Muscle layer of duodenum (tissue), 2 donors: Measurements from ENCODE around the gene WDPCP.

Source experiments
- H3K27ac ChIP-seq: one replicate; pipeline ENCODE4 v1.7.0; 2013; ENCODE audit warnings: mild to moderate bottlenecking, low read length
- H3K27me3 ChIP-seq: one replicate; pipeline ENCODE4 v1.7.0; 2013; ENCODE audit warnings: low read depth, mild to moderate bottlenecking, control low read depth, low read length
- H3K36me3 ChIP-seq, 2 donors: one replicate each; pipeline ENCODE4 v1.7.0; 2013; ENCODE audit warnings: low read length in 2 of 2, control low read depth in 1 of 2, mild to moderate bottlenecking in 1 of 2; ENCODE audit not compliant: insufficient read depth in 2 of 2, control insufficient read depth in 1 of 2
- H3K4me1 ChIP-seq, 2 donors: one replicate each; pipeline ENCODE4 v1.7.0; 2013; ENCODE audit warnings: low read length in 2 of 2, mild to moderate bottlenecking in 2 of 2, control low read depth in 1 of 2, moderate library complexity in 1 of 2; ENCODE audit not compliant: insufficient read depth in 2 of 2, control insufficient read depth in 1 of 2
- H3K4me3 ChIP-seq, 2 donors: one replicate each; pipeline ENCODE4 v1.7.0; 2013; ENCODE audit warnings: low read length in 2 of 2, low read depth in 1 of 2, mild to moderate bottlenecking in 1 of 2
- H3K9me3 ChIP-seq, 2 donors: one replicate each; pipeline ENCODE4 v1.7.0; 2013; ENCODE audit warnings: low read length in 2 of 2, control low read depth in 1 of 2, mild to moderate bottlenecking in 1 of 2; ENCODE audit not compliant: control insufficient read depth in 1 of 2
- donor health status: healthy.

Gene WDPCP

GRCh38 chr2:63131196-63131595, 457.1 kb downstream of the WDPCP start:
- no peak overlapping the region for H3K27ac ChIP-seq
- no peaks in the 10 kb centered on the region for H3K27me3 ChIP-seq
- H3K4me3 ChIP-seq, result no peak overlapping the region
- peaks cover 0 to 17% of the 10 kb centered on the region in 2 donors for H3K9me3 ChIP-seq
- peaks cover 0 to 9% of the 10 kb centered on the region in 2 donors for H3K36me3 ChIP-seq
- no peaks in the 10 kb centered on the region for H3K4me1 ChIP-seq

- Histone ChIP-seq H3K27ac (no peak overlapping the region), H3K9me3 (peaks cover 0 to 4% of the 10 kb centered on the region in 2 donors), H3K4me3 (no peak overlapping the region), H3K36me3 (no peaks in the 10 kb centered on the region), H3K4me1 (no peaks in the 10 kb centered on the region), H3K27me3 (no peaks in the 10 kb centered on the region)
Measured at GRCh38 chr2:63127594-63127993, 460.7 kb downstream of the WDPCP start.

GRCh38 chr2:63124850-63125249, 463.4 kb downstream of the WDPCP start:
- H3K9me3 ChIP-seq, result peaks cover 0 to 7% of the 10 kb centered on the region in 2 donors
- H3K27ac ChIP-seq, result no peak overlapping the region
- H3K4me1 ChIP-seq, result no peaks in the 10 kb centered on the region
- H3K27me3 ChIP-seq, result no peaks in the 10 kb centered on the region
- H3K36me3 ChIP-seq, result peaks cover 0 to 10% of the 10 kb centered on the region in 2 donors
- H3K4me3 ChIP-seq, result no peak overlapping the region

- peaks cover 0 to 4% of the 10 kb centered on the region in 2 donors for H3K9me3 ChIP-seq
- no peak overlapping the region for H3K4me3 ChIP-seq
- H3K36me3 ChIP-seq, result peaks cover 0 to 11% of the 10 kb centered on the region in 2 donors
- H3K4me1 ChIP-seq, result no peaks in the 10 kb centered on the region
- H3K27me3 ChIP-seq, result no peaks in the 10 kb centered on the region
- no peak overlapping the region for H3K27ac ChIP-seq
Measured at GRCh38 chr2:63124218-63124617, 464.1 kb downstream of the WDPCP start.

GRCh38 chr2:63122921-63123320, 465.4 kb downstream of the WDPCP start:
- Histone ChIP-seq H3K4me3 (no peak overlapping the region), H3K27me3 (no peaks in the 10 kb centered on the region), H3K36me3 (peaks cover 0 to 16% of the 10 kb centered on the region in 2 donors), H3K9me3 (peaks cover 0 to 3% of the 10 kb centered on the region in 2 donors), H3K27ac (no peak overlapping the region), H3K4me1 (no peaks in the 10 kb centered on the region)

GRCh38 chr2:63121055-63121834, 467.0 kb downstream of the WDPCP start:
- H3K4me1 ChIP-seq, result no peaks in the 10 kb centered on the region
- no peak overlapping the region for H3K4me3 ChIP-seq
- H3K27me3 ChIP-seq, result no peaks in the 10 kb centered on the region
- peaks cover 0 to 3% of the 10 kb centered on the region in 2 donors for H3K9me3 ChIP-seq
- H3K36me3 ChIP-seq, result peaks cover 0 to 16% of the 10 kb centered on the region in 2 donors
- H3K27ac ChIP-seq, result no peak overlapping the region

GRCh38 chr2:63118821-63119220, 469.5 kb downstream of the WDPCP start:
- Histone ChIP-seq H3K4me3 (no peak overlapping the region), H3K9me3 (peaks cover 0 to 8% of the 10 kb centered on the region in 2 donors), H3K27me3 (no peaks in the 10 kb centered on the region), H3K4me1 (no peaks in the 10 kb centered on the region), H3K36me3 (peaks cover 0 to 16% of the 10 kb centered on the region in 2 donors), H3K27ac (no peak overlapping the region)

GRCh38 chr2:63104482-63104881, 483.8 kb downstream of the WDPCP start:
- Histone ChIP-seq H3K27me3 (no peaks in the 10 kb centered on the region), H3K27ac (no peak overlapping the region), H3K4me3 (no peak overlapping the region), H3K4me1 (no peaks in the 10 kb centered on the region), H3K36me3 (no peaks in the 10 kb centered on the region), H3K9me3 (peaks cover 16 to 18% of the 10 kb centered on the region in 2 donors)

- Histone ChIP-seq H3K9me3 (peaks cover 16% of the 10 kb centered on the region in 2 donors), H3K4me1 (no peaks in the 10 kb centered on the region), H3K36me3 (no peaks in the 10 kb centered on the region), H3K27me3 (no peaks in the 10 kb centered on the region), H3K27ac (no peak overlapping the region), H3K4me3 (no peak overlapping the region)
Measured at GRCh38 chr2:63101954-63102353, 486.3 kb downstream of the WDPCP start.

- Histone ChIP-seq H3K27ac (no peak overlapping the region), H3K4me3 (no peak overlapping the region), H3K27me3 (no peaks in the 10 kb centered on the region), H3K9me3 (peaks cover 3 to 5% of the 10 kb centered on the region in 2 donors), H3K36me3 (no peaks in the 10 kb centered on the region), H3K4me1 (no peaks in the 10 kb centered on the region)
Measured at GRCh38 chr2:63099032-63099431, 489.2 kb downstream of the WDPCP start.

GRCh38 chr2:63096491-63096890, 491.8 kb downstream of the WDPCP start:
- Histone ChIP-seq H3K4me3 (no peak overlapping the region), H3K27me3 (no peaks in the 10 kb centered on the region), H3K9me3 (peaks cover 0 to 3% of the 10 kb centered on the region in 2 donors), H3K27ac (no peak overlapping the region), H3K4me1 (no peaks in the 10 kb centered on the region), H3K36me3 (no peaks in the 10 kb centered on the region)

- Histone ChIP-seq H3K36me3 (no peaks in the 10 kb centered on the region), H3K27me3 (no peaks in the 10 kb centered on the region), H3K27ac (no peak overlapping the region), H3K4me3 (no peak overlapping the region), H3K9me3 (no peaks in the 10 kb centered on the region), H3K4me1 (no peaks in the 10 kb centered on the region)
Measured at GRCh38 chr2:63093502-63093901, 494.8 kb downstream of the WDPCP start.
